ENCODE measurements around the gene DMC1.
"Not testable (repeated sequence)": the region's sequence is repeated elsewhere in the genome, so short reads cannot be mapped to it uniquely, and the experiment has no call there.

Gene DMC1

DNA sequence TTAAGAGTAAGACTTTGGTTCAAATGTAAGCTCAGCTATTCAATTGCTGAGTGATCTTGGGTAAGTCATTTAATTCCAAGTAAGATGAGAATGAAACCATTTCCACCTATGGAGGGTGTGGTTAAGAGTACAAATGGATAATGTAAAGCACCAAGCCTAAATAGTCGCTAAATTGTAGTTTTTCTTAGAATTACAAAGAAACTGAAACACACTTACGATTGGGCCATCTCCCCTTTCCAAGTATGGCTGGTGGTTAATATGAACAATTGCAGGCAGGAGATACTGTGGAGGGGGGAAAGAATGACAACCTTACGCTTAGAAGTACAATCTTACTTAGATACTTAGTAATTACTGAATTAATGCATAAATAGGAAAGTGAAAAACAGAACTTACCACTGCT is 72.1 kb downstream of the DMC1 start:
- DNase-seq, result no peak

- no peak for DNase-seq
Observed at GRCh38 chr22:38494939-38495338, 75.0 kb downstream of the DMC1 start.

GRCh38 chr22:38494498-38494897 is 75.5 kb downstream of the DMC1 start:
- DNase-seq, result no peak

GRCh38 chr22:38491707-38492348 is 78.2 kb downstream of the DMC1 start:
- DNase-seq, result no peak

GRCh38 chr22:38490915-38491314 is 79.1 kb downstream of the DMC1 start:
- no peak for DNase-seq

- DNase-seq, result no peak
Observed at GRCh38 chr22:38490475-38490874, 79.5 kb downstream of the DMC1 start.

GRCh38 chr22:38489561-38490145 is 80.3 kb downstream of the DMC1 start:
- DNase-seq, result no peak

DNA sequence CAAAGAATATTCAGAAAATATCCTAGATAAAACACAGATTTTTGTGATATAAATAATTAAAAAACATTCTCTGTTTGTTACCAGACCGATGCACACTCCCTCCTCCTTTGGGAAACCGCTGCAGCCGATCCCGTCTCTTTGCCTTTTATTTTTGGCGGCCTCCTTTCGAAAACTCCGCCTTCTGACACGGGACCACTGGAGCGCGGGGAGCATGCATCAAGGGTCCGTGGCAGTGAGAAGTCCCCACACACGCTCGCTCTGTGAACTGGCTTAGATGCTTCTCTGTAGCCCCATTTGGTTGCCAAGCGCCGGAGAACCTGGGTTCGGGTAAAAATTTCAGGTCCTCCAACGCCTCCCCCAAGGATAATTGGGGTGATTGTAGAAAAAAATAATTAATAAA is 80.8 kb downstream of the DMC1 start:
- DNase-seq, result no peak

- no peak for DNase-seq
Observed at GRCh38 chr22:38487946-38488345, 82.0 kb downstream of the DMC1 start.

GRCh38 chr22:38485783-38486182 is 84.2 kb downstream of the DMC1 start:
- no peak for DNase-seq

GRCh38 chr22:38484244-38484643 is 85.7 kb downstream of the DMC1 start:
- no peak for DNase-seq

GRCh38 chr22:38482662-38483308 is 87.2 kb downstream of the DMC1 start:
- DNase-seq, result no peak

DNA sequence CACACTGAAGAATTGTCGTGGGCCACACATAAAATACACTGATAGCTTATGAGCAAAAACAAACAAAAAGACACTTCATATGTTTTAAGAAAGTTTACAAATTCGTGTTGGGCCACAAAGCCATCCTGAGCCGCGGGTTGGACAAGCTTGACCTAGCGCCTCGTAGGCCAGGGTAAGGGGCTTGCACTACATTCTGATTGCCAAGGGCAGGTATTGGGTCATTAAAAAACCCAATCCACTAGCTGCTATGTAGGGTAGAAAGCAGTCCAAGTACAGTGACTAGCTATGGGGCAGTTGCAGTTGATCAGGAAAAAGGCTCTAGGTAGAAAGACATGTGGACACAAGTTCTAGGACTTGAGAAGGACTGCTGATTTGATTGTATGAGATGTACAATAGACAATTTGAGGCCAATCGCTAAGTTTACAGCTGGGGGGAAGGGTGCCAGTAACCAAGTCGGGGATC is 88.1 kb downstream of the DMC1 start:
- no peak for DNase-seq

DNA sequence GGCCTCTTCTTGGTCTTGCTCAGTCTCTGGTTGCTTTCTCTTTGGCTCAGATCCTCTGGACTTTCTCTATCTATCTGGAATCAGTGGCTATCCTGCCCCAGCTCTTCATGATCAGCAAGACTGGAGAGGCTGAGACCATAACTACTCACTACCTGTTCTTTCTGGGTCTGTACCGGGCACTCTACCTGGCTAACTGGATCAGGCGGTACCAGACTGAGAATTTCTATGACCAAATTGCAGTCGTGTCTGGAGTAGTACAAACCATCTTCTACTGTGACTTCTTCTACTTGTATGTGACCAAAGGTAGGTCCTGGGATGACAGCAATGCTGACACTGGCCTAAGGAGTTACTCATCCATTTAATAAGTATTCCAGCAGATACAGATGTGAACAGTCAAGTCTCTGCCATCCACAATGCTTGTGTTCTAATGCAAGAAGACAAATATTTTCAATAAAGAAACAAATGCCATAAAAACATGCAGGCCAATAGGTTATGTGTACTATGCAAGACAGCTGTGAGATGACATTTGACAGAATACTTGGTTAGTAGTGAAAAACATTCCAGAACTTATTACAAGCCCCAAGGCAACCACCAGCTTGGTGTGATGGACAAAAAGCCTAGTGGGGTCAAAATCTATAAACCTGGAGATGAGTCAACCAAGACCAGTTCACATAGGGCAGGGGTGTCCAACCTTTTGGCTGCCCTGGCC is 88.7 kb downstream of the DMC1 start:
- DNase-seq, result no peak

DNA sequence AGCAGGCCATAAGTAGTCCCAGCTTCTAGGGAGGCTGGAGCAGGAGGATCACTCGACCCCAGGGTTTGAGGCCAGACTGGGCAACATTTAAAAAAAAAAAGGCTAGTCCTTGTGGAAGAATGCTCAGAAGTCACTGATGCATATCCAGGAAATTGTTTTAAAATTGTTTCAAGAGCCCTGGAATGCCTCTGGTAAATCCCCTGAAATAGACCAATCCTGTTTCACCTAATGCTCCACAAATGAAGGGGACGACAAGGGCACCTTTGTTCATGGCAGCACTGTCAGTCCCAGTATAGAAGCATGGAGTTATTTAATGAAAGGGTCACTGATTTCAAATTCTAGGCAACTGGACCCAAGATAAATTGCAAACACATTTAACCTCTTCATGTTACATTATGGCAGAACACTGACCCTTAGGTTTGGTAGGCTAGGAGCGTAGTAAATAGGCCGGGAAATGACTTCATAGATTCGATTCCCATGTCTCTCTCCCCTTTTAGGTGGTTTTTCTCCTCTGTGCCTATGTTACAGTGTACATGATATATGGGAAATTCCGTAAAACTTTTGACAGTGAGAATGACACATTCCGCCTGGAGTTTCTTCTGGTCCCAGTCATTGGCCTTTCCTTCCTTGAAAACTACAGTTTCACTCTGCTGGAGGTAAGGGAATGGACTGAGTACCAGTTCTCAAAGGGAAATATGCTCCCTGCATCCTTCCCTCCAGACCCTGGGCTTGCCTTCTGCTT is 90.7 kb downstream of the DMC1 start:
- no peak for DNase-seq

GRCh38 chr22:38477585-38477984 is 92.4 kb downstream of the DMC1 start:
- no peak for DNase-seq

DNA sequence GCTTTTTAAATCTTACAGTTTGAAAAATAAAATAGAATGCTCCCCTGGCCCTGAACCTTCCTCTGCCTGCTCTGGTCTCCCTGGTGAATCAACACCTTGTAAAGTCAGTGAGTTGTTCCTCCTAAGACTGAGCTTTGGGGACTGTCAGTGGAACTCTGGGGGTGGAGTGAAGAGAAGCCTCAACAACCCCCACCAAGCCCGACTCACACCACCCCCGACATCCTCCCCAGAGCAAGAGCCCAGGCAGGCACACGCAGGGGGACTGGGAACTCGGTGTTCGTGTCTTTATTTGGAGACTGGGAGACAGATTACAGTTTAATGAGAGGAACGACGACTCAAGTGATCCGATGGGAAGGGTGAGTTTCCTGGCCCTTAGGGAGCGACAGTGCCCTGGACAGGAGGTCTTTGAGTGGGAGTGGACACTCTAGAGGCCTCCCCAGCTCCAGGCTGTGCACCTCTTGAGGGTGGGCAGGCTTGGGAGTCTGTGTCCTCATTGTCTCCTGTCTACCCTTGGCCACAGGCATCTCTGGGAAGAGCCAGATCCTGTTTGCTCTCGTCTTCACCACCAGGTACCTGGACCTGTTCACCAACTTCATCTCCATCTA is 95.9 kb downstream of the DMC1 start:
- no peak for DNase-seq

DNA sequence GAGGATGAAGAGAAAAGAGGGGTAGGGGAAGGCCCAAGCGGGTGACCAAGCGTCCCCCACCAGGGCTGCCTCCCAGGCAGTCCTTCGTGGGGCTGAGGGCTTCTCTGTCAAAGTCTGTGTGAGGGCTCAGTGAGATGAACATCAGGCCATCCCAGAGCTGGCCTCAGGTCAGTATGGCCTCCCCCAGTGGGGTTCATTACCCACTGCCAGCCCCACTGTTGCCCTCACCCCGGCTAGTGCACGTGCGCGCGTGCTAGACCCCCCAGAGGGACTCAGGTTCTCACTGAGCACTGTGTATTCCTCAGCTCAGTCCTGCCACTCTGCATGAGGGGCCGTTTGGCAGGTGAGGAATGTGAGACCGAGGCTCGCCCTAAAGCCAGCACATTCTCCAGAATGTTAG is 98.7 kb downstream of the DMC1 start:
- no peak for DNase-seq

DNA sequence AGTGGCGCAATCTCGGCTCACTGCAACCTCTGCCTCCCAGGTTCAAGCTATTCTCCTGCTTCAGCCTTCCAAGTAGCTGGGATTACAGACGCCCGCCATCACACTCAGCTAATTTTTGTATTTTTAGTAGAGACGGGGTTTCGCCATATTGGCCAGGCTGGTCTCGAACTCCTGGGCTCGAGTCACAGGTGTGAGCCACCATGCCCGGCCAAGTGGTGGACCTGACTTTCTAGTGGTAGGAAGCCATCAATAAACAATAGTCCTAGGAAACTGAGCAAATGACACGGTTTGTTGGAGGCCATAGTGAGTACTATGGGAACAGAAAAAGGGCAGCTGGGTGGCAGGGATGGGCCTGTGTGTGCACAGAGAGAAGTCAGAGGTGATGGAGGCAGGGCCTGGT is 99.8 kb downstream of the DMC1 start:
- DNase-seq, result not testable (repeated sequence)

GRCh38 chr22:38469306-38469781 is 100.6 kb downstream of the DMC1 start:
- no peak for DNase-seq
